NCI-H524 (cell line): Measurements from ENCODE around the gene PLEKHG1.

ENCODE experiments used
- DNase-seq, 2 experiments: peaks; one replicate each; lab custom pipeline; 2025; lab: John Stamatoyannopoulos, UW

Gene PLEKHG1

DNA sequence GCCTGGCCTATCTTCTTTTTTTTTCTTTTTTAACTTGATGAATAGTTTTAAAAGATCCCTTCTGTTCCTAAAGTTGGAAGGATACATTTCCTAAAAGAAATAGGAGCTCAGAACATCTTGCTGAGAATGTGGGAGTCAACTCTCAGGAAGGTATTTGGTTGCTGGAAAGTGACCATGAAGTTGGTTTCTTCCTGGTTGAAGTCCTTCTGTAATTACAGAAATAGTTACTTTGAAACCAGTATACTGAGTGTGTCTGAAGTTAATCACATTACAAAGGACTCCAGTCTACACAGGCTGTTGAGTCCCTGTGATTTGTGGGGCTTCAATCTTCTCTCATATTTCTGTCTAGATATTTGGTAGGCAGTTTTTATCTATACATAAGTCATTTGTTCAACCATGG is 9.8 kb upstream of the PLEKHG1 start:
- no peak for DNase-seq

DNA sequence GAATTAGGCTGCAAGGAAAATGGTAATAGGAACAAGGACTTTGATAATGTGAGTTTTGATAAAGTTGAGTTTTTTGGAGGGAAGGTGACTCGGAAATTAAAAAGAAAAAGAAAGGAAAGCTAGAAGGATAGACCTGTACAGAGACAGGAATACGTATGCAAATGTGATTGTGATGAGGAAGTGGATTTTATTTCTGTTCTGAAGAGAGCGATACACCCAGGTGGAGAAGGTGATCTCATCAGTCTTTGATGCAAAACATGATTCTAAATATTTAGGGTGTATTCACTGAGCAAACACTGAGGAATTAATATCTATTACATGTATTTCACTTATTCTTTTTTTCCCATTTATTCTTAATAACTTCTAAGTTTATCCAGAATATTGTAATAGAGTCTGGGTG is 9.2 kb upstream of the PLEKHG1 start:
- DNase-seq, result no peak

GRCh38 chr6:150592377-150592995 is 7.2 kb upstream of the PLEKHG1 start:
- no peak for DNase-seq

DNA sequence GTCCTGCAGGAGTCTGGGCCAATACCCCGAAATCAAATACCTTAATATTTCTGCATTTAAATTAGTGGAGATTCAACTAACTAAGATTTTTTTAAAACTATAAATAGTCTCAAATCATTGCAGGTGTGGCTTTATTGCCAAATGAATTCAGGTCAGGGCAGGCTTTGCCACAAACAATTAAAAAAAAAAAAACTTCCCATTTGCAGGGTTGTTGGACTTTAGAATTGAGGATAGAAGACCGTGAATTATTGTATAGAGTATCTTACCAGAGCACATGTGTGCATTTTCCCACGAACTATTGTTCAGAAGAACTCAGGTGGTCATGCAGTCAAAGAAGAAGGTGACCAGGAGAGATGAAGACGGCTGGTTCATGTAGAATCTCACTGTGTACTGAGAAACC is 6.6 kb upstream of the PLEKHG1 start:
- no peak for DNase-seq

GRCh38 chr6:150596439-150596838 is 3.2 kb upstream of the PLEKHG1 start:
- peak; percentile 50 to 88 for DNase-seq

DNA sequence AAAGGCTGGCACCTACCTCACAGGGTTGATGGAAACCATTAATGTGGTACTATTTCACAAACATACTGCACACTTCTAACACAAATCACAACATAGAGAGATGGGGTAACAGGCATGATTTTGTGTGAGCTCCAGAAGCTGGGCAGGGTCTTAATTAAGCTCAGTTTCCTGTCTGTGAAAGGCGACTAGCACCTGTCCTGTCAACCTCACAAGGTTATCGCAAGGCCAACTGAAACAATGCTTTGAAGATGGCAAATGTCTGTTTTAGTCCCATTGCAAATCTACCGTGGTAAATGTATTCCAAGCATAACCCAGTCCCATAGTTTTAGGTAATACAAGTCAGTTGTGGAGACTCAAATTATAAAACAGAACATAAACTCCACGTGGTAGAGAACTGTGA is 1.3 kb upstream of the PLEKHG1 start:
- DNase-seq, result no peak

- no peak for DNase-seq
Measured at GRCh38 chr6:150598858-150599198, 857 bp upstream of the PLEKHG1 start.

DNA sequence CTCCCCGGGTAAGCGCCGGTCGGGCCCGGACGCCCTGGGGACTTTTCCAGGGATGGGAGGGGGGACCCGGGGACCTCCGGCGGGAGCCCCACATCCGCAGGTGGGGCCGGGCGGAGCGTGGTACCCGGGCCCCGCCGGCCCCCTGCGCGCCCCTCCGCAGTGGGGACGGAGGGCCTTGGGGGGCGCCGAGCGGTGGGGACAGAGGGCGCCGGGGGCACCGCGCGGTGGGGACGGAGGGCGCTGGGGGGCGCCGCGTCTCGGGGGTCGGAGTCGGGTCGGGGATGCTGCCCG is 270 bp downstream of the PLEKHG1 start:
- no peak for DNase-seq

GRCh38 chr6:150600301-150601017 is 774 bp downstream of the PLEKHG1 start:
- DNase-seq, result peak; percentile 78 to 88

GRCh38 chr6:150601439-150601838 is 1.8 kb downstream of the PLEKHG1 start:
- DNase-seq, result no peak

GRCh38 chr6:150603176-150603575 is 3.5 kb downstream of the PLEKHG1 start:
- DNase-seq, result no peak

- no peak for DNase-seq
Measured at GRCh38 chr6:150604467-150604866, 4.8 kb downstream of the PLEKHG1 start.

DNA sequence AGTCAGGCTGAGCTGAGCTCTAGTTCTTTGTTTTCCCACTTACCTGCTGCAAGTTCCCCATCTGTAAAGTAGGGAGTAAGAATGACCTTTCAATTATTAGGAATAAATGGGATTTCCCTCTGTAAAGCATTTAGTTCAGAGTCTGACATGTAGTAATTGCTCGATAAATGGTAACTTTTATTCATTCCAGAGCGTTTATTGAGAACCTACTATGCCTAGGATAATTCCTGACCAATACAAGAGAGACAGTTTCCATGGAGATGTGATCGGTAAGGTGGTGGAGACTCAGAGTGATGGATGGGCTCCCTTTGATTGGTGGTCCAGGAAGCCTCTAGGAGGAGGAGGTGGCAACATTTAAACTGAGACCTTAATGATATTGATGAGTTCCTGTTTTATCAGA is 5.6 kb downstream of the PLEKHG1 start:
- DNase-seq, result no peak

DNA sequence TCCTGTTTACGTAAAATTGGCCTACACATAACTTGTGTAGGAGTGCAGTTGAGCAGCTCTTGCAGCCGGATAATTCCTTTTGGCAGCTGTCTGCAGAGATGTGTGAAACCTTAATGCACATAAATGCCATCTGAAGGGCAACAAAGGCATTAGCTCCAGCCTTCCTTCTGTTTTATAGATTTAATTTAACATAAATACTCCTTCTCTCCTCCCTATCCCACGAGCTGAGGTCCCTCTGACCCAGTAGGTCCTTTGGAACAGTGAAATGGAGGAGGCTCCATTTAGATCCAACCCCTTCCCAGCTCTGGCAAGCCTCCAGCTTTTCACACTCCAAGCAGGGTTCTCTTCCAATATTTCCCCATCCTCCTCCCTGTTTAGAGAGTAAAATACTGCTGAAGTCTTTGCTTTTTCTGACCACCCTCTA is 6.5 kb downstream of the PLEKHG1 start:
- DNase-seq, result peak in 1 of 2 experiments; percentile 23

- DNase-seq, result no peak
Measured at GRCh38 chr6:150606647-150607328, 7.1 kb downstream of the PLEKHG1 start.

DNA sequence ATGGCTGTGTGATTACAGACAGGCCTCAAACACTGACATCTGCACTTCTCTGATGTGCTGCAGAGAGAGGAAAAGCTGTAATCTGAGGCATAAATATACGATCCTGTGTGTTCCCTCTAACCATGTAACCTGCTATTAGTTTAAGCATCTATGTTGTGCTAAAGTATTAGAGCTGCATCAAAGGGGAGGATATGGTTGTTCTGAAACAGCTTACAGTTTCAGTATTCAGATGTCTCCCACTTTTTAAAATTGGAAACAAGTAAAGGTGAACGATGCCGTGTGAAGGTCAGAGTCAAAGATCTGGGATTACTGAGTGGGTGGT is 7.6 kb downstream of the PLEKHG1 start:
- DNase-seq, result no peak

DNA sequence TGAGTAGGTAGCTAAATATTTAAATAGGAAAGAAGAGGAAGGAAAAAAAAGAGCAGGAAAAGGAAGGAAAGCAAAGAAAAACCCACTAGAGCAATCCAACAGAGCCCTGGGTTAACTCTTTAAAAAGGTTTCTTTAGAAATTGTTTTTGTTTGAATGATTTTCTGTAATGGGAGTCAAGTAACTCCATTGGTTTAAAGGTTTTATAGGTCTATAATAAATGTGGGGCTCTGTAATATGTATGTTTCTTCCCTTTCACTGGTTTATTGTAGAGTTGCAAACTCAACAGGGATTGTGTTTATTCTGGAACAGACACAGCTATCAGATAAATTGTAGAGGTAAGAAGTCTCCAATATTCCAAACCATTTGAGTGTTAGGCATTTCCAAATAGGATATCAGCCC is 10.9 kb downstream of the PLEKHG1 start:
- DNase-seq, result no peak

DNA sequence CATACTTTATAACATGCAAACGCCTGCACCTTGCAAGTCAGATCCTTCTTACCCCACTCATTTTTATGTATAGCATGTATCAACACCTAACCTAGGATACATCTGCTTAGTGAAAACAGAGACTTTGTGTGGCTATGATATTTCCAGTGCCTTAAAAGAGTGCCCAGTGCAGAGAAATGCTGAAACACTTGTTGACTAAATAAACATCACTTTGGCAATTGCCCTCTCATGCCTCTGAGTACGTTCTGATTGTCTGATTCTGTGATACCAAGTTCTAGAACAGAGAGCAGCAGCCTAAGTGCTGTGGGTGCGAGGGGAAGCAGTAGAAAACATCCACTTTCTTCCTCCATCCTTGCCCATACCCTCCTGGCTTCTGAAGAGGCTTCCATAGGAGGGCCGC is 13.6 kb downstream of the PLEKHG1 start:
- DNase-seq, result no peak

GRCh38 chr6:150615967-150616366 is 16.3 kb downstream of the PLEKHG1 start:
- no peak for DNase-seq

DNA sequence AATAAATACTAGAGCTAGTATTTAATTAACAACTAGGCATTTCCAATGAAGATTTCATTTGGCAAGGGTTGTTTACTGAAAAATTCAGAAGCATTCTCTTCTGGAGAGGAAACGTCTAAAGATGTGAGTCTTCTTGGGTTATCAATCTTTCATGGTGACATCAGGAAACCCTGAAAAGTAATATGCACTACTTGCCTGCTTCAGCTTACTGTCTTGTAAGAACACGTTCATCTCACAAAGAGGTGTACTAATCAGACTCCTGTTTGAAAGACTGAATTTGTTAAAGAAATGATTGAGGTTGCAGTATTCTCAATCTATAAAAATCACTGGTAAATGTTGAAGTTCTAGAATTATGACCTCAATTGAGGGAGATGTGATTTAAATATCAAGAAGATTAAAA is 16.9 kb downstream of the PLEKHG1 start:
- DNase-seq, result no peak

DNA sequence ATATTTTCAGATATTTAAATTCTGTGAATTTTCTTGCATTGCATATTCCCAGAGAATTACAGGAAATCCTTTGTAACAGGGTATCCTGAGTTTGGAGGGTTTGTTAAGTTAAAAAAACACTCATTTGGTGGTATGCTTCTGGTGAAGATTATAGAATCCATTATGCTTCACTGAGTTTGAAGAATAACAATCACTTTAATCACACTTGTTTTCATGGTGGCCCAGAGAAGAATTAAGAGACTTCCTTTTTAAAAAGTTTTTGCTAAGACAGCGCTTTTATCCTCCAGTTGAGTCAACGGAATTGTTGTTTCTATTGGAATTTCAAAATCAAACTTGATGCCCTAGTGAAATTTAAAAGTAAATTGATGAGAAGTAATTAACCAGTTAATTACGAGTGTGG is 17.4 kb downstream of the PLEKHG1 start:
- DNase-seq, result no peak

- no peak for DNase-seq
Measured at GRCh38 chr6:150617496-150618460, 18.1 kb downstream of the PLEKHG1 start.

DNA sequence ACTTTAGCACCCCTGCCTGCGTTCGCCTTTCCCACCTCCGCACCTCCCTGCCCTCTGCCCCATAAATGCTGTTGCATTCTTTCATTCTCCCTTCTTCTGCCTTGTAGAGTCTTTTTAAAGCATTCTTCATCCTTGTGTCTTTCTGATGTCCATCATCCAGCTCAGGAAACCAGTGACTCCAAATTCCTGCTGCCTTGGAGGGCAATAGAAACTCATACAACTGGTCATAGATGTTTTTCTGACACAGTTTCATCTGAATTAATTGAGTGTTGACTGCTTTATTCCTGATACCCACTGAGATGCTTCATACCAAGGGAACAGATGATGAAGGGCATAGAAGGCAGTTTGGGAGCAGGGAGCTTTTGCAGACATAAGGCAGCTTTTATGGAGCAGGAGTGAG is 19.6 kb downstream of the PLEKHG1 start:
- DNase-seq, result no peak
